SK-N-MC (cell line): ENCODE results near the gene PAK1IP1.
"Not testable (repeated sequence)": the region's sequence is repeated elsewhere in the genome, so short reads cannot be mapped to it uniquely, and the experiment has no call there.

Experiments used
- DNase-seq: peaks from one replicate; pipeline ENCODE4 v3.0.0-alpha.2; 2011; ENCODE audit warnings: low read depth, low spot score
- H3K27ac ChIP-seq: fragments of 200-600 bp; sonication (generic); 2 replicates; pipeline ENCODE4 v1.5.1; 2016; ENCODE audit warnings: mixed run types
- H3K36me3 ChIP-seq: fragments of 200-600 bp; sonication (generic); 2 replicates; pipeline ENCODE4 v1.6.1; 2017; ENCODE audit warnings: antibody characterized with exemption, low read length, mixed read lengths; ENCODE audit not compliant: insufficient read depth
- H3K4me3 ChIP-seq: fragments of 200-600 bp; sonication (generic); 2 replicates; pipeline ENCODE4 v1.5.1; 2016
- H3K9ac ChIP-seq: fragments of 200-600 bp; sonication (generic); 2 replicates; pipeline ENCODE4 v1.8.0; 2017; ENCODE audit warnings: mixed run types, mixed read lengths; ENCODE audit not compliant: insufficient read length
- H3K9me3 ChIP-seq: fragments of 200-600 bp; sonication (generic); 2 replicates; pipeline ENCODE4 v1.6.1; 2017; ENCODE audit warnings: low read depth, mild to moderate bottlenecking, antibody characterized with exemption, low read length, moderate library complexity, mixed read lengths
- EZH2 ChIP-seq: fragments of 200-600 bp; sonication (generic); IDR thresholded peaks from one replicate; pipeline ENCODE4 v1.6.1; 2017; ENCODE audit warnings: antibody characterized with exemption
- FOXP2 ChIP-seq: optimal IDR thresholded peaks from 2 replicates; pipeline ENCODE3; 2011; ENCODE audit warnings: mild to moderate bottlenecking, moderate library complexity; ENCODE audit not compliant: insufficient read depth; ENCODE audit errors: extremely low read length, control extremely low read depth
- POLR2AphosphoS5 ChIP-seq: IDR thresholded peaks from 2 replicates; pipeline ENCODE4 v1.6.1; 2012; ENCODE audit warnings: mild to moderate bottlenecking, low read depth, low read length, borderline replicate concordance

The PAK1IP1 gene

DNA sequence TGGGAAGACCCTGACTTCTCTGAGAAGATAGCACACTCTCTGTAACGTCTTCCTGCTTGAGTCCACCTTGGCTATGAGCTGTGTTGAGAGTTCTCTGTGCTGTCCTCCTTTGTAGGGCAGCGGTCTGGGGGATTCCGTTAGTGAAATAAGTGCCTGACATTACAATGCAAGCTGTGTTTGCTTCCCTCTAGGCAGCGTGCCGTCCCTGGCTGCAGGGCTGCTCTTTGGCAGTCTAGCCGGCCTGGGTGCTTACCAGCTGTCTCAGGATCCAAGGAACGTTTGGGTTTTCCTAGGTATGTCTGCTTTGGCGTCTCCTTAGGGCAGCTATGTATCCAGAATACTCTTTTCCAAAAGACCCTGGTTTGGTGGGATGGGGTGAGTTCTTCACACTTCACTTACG lies 30.9 kb downstream of the PAK1IP1 start:
- Histone ChIP-seq H3K36me3 (no peaks in the 10 kb centered on the region; the same call in 1 of the 2 replicates), H3K4me3 (no peak overlapping the region), H3K9ac (no peak overlapping the region), H3K27ac (no peak overlapping the region), H3K9me3 (no peaks in the 10 kb centered on the region)
- DNase-seq, result no peak
- TF ChIP-seq POLR2AphosphoS5, result no peak
- TF ChIP-seq FOXP2, result no peak
- no peak for TF ChIP-seq EZH2

DNA sequence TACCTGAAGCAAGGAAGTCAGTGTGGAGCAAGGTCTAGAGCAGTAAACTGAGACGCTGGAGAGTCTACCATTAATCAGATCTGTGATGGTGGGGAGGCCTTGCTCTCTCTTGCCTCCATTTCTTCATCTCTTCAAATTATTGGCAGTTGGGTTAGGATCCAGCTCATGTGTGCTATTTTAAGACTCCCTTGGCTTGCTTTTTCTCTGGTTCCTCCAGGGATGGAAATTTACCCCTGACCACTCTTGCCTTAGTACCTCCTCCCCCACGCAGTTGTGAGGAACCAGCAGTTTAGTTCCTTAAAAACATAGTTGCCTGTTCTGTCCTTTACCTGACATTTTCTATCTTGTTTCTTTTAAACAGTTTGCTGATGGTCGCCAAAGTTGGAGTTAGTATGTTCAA lies 35.5 kb downstream of the PAK1IP1 start:
- TF ChIP-seq POLR2AphosphoS5 (no peak), FOXP2 (no peak), EZH2 (no peak)
- no peak for DNase-seq
- H3K4me3 ChIP-seq, result no peak overlapping the region

DNA sequence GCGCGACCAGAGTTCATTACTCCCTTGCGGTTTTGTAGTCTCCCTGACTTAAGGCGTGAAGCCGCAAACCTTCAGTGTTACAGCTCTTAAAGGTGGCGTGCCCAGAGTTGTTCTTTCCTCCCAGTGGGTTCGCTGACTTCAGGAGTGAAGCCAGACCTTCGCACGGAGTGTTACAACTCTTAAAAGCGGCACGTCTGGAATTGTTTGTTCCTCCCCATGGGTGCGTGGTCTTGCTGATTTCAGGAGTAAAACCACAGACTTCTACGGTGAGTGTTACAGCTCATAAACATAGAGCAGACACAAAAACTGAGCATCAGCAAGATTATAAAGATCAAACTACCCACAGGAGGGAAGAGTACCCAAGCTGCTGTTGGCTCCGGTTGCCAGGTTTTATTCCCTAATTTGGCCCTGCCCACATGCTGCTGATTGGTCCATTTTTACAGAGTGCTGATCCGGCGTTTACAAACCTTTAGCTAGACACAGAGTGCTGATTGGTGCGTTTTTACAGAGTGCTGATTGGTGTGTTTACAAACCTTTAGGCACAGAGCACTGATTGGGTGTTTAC lies 38.5 kb downstream of the PAK1IP1 start:
- peak; percentile 10 for DNase-seq
- Histone ChIP-seq H3K36me3 (no peaks in the 10 kb centered on the region; the same call in 1 of the 2 replicates), H3K9ac (no peak overlapping the region), H3K27ac (no peak overlapping the region), H3K9me3 (no peaks in the 10 kb centered on the region), H3K4me3 (no peak overlapping the region)
- TF ChIP-seq POLR2AphosphoS5 (peak; percentile 75), EZH2 (no peak)

More for the DNA sequence above, 35.5 kb downstream of the PAK1IP1 start:
- no peak overlapping the region for H3K9ac ChIP-seq
- H3K9me3 ChIP-seq, result no peaks in the 10 kb centered on the region
- no peaks in the 10 kb centered on the region; the same call in 1 of the 2 replicates for H3K36me3 ChIP-seq
- no peak overlapping the region for H3K27ac ChIP-seq

DNA sequence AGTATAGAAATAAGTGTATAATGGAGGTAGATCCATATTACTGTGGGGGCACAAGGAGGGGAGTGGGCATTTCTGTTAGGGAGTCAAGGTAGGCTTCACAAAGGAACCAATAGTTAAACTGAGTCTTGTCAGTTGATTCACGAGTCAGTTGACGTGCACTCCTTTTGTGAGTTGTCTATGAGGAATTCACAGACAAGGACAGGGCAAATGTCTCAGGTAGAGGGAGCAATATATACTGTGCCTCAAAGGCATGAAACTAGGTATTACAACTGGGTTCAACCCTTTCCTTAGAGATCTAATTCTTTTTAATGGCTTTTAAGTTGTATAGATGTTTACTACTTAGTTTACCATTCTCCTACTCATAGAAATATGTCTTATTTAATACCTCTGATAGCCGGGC lies 39.1 kb downstream of the PAK1IP1 start:
- DNase-seq, result no peak
- no peak for TF ChIP-seq FOXP2
- TF ChIP-seq EZH2, result no peak
- TF ChIP-seq POLR2AphosphoS5, result no peak
- no peak overlapping the region for H3K27ac ChIP-seq
- H3K9ac ChIP-seq, result no peak overlapping the region
- no peak overlapping the region for H3K4me3 ChIP-seq
- no peaks in the 10 kb centered on the region for H3K9me3 ChIP-seq
- no peaks in the 10 kb centered on the region; the same call in 1 of the 2 replicates for H3K36me3 ChIP-seq

DNA sequence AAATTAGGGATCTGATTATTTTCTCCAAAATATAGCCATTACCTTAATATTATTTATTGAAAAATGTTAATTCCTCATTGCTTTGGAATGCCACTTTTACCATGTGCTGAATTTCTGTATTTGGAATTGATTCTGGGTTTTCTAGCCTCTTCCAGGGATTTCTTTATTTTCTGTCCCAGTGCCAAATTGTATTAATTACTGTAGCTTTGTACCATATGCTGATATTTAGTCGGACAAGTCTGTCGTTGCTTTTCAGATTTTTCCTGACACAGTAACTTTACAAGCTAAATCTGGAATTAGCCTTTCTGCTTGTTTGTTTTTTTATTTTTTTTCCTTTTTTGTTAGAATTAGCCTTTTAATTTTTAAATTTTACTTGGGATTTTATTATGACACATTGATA lies 42.0 kb downstream of the PAK1IP1 start:
- Histone ChIP-seq H3K9me3 (no peaks in the 10 kb centered on the region), H3K36me3 (no peaks in the 10 kb centered on the region; the same call in 1 of the 2 replicates), H3K4me3 (no peak overlapping the region), H3K9ac (no peak overlapping the region), H3K27ac (no peak overlapping the region)
- TF ChIP-seq POLR2AphosphoS5, result no peak
- TF ChIP-seq FOXP2, result no peak
- no peak for TF ChIP-seq EZH2
- no peak for DNase-seq

DNA sequence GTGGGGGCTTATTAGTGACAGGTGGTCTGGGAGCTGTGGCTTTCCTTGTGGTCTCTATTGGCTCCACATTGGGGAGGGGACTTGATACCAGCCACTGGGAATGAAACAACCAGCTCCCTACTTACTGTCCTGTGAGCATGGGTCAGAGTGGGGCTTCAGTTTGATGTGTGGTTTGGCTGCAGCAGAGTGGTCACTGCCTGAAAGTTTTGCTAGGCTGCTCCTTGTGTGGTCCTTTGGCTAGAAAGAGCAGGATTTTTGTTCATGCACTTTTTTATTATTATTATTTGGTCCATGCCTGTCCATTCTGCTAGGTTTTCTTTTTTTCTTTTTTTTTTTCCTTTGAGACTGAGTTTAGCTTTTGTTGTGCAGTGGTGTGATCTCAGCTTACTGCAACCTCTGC lies 45.3 kb downstream of the PAK1IP1 start:
- TF ChIP-seq EZH2, result no peak
- TF ChIP-seq POLR2AphosphoS5, result no peak
- no peak for TF ChIP-seq FOXP2

DNA sequence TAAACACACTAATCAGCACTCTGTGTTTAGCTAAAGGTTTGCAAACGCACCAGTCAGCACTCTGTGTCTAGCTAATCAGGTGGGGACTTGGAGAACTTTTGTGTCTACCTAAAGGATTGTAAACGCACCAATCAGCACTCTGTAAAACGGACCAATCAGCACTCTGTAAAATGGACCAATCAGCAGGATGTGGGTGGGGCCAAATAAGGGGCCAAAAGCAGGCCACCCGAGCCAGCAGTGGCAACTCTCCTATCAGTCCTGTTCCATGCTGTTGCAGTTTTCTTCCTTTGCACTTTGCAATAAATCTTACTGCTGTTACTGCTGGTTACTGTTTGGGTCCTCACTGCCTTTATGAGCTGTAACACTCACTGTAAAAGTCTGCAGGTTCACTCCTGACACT lies 46.9 kb downstream of the PAK1IP1 start:
- not testable (repeated sequence) for DNase-seq, H3K9me3 ChIP-seq, H3K4me3 ChIP-seq, H3K27ac ChIP-seq, H3K9ac ChIP-seq, H3K36me3 ChIP-seq

More for the DNA sequence above, 45.3 kb downstream of the PAK1IP1 start:
- H3K9ac ChIP-seq, result no peak overlapping the region
- no peak for DNase-seq
- H3K9me3 ChIP-seq, result no peaks in the 10 kb centered on the region
- H3K4me3 ChIP-seq, result no peak overlapping the region
- H3K36me3 ChIP-seq, result no peaks in the 10 kb centered on the region
- no peak overlapping the region for H3K27ac ChIP-seq

DNA sequence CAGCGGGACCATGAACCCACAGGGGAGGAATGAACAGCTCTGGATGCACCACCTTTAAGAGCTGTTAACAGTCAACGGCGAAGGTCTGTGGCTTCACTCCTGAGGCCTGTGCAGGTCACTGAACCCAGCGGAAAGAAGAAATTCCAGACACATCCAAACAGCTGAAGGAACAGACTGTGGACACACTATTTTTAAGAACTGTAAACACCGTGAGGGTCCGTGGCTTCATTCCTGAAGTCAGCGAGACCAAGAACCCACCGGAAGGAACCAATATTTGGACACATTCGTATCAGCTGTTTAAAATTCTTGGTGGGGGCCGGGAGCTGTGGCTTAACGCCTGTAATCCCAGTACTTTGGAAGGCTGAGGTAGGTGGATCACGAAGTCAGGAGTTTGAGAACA lies 47.5 kb downstream of the PAK1IP1 start:
- H3K36me3 ChIP-seq, result no peaks in the 10 kb centered on the region
- H3K27ac ChIP-seq, result no peak overlapping the region
- TF ChIP-seq EZH2 (no peak), FOXP2 (no peak), POLR2AphosphoS5 (no peak)

DNA sequence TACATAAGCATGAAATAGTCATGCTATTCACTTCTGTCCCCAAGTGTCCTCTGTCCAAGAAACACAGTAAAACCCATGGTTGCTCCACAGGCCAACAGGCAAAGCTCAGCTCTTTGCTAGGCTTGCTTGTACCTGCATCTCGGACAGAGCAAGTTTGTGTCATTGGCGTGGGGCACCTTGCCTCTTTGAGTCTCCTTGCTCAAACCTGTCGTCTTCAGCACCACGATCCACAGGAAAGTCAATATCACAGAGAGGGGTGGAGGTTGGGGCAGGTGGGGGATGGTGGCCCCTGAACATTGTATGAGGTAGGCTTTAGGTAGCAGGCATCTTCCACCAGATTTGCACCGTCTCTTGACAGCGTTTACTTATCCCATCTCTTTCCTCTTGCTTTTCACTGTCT lies 48.7 kb downstream of the PAK1IP1 start:
- no peaks in the 10 kb centered on the region for H3K9me3 ChIP-seq
- H3K9ac ChIP-seq, result no peak overlapping the region
- no peak overlapping the region for H3K4me3 ChIP-seq
- TF ChIP-seq FOXP2, result no peak
- TF ChIP-seq POLR2AphosphoS5, result no peak
- no peak for TF ChIP-seq EZH2
- no peak for DNase-seq
- no peaks in the 10 kb centered on the region for H3K36me3 ChIP-seq
- no peak overlapping the region for H3K27ac ChIP-seq

More for the DNA sequence above, 47.5 kb downstream of the PAK1IP1 start:
- no peak overlapping the region for H3K9ac ChIP-seq
- H3K9me3 ChIP-seq, result no peaks in the 10 kb centered on the region
- H3K4me3 ChIP-seq, result no peak overlapping the region
- no peak for DNase-seq
